GM23248 (cell line): Measurements from ENCODE around the gene LOXHD1.

Source experiments
- EZH2 ChIP-seq: fragments of 200-600 bp; sonication (generic); IDR thresholded peaks from 2 replicates; pipeline ENCODE4 v1.6.1; 2018; ENCODE audit warnings: antibody characterized with exemption, mild to moderate bottlenecking; ENCODE audit not compliant: insufficient read depth, poor library complexity, severe bottlenecking
- EZH2phosphoT487 ChIP-seq: fragments of 200-600 bp; sonication (generic); IDR thresholded peaks from 2 replicates; pipeline ENCODE4 v1.6.1; 2018; ENCODE audit warnings: antibody characterized with exemption, moderate library complexity, mild to moderate bottlenecking, low read depth; ENCODE audit not compliant: insufficient read depth

DNA sequence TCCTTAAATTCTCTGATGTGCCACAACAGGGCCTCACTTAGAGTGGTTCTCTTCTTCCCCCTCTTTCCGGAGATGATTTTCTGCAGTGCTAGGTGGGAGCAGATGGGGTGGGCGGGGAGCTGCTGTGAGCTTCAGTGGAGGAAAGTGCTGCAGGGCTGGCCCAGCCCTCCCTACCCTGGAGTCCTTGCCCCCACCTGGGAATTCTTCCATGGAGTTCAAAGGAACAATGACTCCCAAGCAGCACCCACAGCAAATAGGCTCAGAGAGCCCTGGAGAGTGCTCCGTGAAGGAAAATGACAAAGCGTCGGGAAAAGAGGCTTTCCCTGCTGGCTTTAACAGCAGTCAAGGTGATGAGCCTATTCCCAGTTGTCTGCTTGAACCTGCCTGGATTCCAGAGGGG is 28.8 kb downstream of the LOXHD1 start:
- TF ChIP-seq EZH2phosphoT487 (no peak), EZH2 (no peak)
